DMS153 treated with DMSO at 0.1 percent for 48 hours (cell line): ENCODE data around the gene CST6.
"Not testable (repeated sequence)": the region's sequence is repeated elsewhere in the genome, so short reads cannot be mapped to it uniquely, and the experiment has no call there.

Experiments
- DNase-seq: peaks from one replicate; lab custom pipeline; 2025; ENCODE audit not compliant: unreplicated experiment; lab: John Stamatoyannopoulos, UW

Gene CST6

DNA sequence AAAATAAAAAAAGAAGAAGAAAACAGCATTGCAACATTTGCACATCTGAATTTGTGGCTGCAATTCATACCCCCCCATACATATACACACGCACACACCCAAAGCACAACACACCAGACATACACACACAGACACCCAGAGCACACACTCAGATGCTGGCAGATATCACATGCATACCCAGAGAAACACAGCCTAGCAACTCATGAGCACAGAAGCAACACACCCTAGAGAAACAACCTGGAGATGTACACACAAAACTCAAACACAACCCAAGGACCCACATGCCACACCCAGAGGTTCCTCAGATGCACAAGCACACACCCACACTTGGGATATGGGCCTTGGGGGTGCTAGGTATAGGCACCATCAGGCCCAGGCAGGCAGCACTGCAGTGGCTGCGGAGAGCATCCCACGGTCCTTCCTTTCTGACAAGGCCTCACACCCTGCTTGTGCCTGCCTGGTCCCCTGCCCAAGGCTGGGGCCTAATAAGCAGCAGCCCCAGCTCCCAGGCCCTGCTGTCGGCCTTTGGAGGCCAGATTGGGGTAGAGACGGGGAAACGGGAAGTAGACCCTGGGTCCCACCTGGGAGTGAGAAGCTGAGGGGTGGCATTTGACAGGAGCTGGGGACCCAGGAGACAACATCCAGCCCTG is 3.1 kb downstream of the CST6 start:
- DNase-seq, result no peak

DNA sequence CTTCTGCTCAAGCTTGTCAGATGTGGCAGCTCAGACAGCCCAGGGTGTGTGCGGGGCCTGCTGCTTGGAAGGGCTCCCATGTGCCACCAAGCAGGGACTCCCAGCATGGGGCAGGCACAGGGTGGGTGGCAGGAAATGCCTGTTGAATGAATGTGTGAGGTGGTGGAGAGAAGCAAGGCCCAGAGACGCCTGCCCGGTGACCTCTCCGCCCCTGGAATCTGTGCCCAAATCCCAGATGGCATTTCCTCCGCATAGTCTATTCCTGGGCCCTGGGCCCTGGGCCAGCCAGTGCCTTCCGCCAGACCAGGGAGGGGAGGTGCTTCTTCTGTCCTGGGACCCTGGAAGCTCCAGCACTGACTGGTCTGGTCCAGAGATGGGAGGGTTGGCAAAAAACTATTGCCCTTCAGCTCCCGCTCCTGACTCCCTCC is 3.7 kb downstream of the CST6 start:
- DNase-seq, result no peak

DNA sequence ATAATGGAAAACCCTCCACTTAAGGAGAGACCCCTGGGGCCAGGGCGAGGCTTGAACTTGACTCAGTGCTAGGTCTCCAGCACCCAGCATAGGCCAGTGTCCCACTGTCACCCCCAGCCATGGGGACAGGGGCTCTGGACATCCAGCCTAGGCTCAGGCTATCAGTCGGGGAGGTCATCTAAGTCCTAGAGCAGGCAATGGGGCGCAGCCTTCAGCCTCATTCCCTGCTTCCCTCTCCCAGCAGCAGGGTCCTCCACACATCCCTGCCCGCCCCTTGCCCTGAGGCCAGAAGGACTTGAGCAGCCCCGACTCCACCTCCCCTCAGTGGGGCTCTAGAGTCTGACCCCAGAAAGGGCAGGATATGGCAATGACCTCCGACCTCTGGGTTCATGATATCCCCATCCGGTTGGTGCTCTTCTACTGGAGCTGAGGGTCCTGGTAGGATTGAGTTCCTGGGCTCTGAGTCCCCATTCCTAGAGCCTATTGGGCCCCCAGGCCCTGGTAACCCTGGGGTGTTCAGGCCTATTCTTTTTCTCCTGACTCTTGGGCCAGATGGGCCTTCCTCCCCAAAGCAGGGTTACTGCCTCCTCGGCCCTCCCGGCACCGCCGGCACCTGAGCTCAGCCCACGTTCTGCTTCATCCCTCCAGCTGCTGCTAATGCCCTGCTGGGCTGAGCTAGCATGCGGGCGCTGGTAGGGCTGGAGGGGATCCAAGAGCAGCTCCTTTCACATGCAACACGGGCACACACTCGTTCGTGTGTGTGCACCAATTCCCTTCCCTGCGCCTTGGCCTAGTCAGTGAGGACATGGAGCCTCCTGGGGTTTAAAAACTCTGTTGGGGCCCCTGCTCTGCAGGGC is 4.4 kb downstream of the CST6 start:
- DNase-seq, result no peak

DNA sequence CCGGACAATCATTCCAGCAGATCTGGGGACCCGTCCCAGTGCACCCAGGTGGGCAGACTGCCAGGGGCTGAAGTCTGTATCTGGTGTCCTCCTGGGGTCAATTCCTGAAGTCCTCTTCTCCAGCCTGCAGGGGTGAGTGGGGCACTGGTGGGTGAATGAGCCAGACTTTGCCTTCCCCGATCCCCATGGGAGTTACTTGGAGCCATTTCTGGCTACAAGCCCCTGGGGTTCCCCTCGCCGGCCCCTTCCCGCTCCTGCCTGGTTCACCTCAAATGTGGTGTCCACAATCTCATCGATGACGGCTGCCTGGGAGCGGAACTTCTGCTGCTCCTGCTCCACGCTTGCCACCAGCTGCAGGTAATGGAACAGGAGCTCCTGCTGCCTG is 5.0 kb downstream of the CST6 start:
- no peak for DNase-seq

DNA sequence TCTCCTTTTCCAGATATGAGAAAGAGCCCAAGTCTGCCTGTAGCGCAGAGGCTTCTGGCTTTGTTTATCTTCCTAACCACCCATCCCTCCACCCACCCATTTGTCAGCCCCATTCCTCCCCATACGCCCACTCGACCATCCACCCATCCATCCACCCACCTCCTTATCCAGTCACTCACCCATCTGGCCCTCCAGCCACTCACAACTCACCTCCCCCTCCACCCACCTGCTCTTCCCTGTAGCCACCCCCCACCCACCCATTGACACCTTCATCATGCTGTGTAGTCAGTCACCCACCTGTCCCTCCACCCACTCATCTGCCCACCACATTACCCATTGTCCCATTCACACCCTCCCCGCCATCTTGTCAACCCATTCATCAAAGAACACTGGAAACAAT is 5.5 kb downstream of the CST6 start:
- DNase-seq, result no peak

DNA sequence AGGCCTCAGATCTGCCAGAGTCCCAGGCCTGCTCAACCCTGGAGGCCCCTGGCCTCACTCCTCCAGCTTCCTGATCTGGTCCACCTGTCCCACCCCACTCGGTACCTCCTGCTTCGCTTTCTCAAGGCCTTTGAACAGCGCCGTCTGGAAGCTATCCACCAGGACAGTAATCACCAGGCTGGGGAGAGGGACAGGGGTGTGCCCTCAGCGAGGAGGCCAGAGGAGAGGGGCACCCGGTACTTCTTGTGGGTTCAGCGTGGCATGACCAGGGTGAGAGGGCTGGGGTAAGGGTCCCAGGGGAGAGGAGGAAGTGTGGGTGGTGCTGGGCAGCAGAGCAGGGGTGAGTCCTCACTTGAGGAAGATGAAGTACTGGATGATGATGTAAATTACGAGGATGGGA is 8.4 kb downstream of the CST6 start:
- no peak for DNase-seq

DNA sequence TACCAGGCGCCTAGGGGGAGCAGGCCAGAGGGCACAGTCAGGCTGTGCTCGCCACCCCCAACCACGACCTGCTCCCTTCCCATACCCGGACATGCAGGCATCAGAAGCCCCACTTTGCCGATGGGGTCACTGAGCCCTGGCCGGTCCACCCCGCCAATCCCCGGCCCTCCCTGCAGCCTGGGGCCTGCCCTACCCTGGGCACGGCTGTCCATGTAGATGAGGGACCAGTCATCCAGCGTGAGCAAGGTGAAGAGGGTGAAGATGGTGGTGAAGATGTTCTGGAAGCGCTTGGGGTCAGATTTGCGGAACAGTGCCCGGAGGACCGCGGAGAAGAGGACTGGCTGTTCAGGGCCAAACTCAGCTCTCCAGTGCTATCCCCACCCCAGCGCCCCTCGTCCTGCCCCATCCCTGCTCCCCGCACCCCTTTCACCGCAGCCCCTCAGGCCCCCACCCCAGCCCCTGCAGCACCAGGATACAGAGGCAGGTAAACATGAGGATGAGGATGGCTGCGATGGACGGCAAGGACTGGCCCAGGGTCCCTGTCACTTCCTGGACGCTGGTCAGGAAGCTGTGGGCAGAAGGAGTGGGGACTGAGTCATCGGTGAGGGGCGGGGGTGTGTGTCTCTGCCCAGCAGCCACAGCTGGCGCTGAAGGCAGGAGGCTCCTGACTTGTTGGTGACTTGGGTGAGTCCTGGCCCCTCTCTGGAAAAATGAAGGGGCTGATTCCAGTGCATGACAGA is 9.0 kb downstream of the CST6 start:
- no peak for DNase-seq

DNA sequence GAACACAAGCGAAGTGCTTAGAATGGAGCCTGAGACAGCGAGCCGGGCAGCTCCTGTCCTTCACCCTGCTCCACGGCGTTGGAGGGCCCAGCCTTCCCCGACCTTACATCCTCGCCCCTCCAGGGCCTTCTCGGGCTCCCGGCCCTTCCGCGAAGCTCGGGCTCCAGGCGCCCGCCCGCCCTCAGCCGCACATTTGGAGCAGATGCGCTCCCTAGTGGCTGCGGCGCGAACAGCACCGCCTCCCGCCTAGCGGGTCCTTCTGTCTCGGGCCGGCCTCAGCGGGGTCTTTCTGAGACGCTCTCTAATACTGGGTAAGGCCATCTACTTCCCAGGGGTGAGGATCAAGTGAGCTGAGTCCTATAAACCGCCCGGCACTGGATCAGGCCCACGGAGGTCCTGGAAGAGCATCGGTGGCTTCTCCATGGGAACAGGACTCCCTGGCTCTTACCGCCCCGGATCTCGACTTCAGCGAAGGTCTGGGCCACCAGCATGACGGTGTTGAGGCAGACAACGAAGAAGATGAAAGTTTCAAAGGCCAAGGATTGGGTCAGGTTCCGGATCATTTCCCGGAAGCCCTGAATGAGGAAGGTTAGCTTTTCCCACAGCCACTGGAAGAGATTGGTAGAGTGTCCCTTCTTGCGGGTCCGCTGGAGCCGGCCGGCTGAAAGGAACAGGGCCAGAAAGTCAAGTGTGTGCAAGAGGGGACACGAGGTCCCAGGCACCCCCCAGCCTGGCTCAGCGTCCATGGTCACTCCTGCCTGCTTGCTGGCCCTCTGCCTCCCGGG is 10.8 kb downstream of the CST6 start:
- peak; percentile 10 for DNase-seq

DNA sequence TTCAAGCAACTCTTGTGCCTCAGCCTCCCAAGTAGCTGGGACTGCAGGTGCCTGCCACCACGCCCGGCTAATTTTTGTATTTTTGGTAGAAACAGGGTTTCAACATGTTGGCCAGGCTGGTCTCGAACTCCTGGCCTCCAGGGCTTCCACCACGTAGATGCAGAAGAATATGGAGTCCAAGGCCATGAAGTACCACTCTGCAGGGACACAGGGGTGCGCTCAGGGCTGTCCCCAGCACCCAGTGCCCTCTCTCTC is 11.3 kb downstream of the CST6 start:
- not testable (repeated sequence) for DNase-seq

DNA sequence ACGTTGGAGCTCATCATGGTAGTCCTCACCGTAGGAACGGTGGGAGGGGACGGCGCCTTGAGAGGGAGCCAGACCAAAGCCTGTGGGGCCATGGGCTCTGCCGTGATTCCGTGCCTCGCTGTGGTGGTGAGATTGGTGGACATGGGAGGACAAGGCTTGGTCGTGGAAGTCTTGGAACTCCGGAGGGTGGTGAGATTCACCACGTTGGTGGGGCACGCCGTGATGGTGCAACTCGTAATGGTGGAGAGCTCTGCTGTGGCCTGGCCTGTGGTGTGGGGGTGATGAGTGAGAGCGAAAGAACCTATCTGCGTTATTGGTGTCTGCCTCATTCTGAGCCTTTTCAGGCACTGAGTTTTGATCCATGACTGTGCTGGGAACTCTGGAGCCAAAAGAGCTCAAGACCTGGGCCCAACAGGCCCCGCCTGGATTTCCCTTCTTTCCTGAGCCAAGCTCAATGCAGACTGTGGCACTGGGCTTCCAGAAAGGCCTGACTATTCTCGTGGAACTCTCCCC is 14.3 kb downstream of the CST6 start, which contains the start of gene CATSPER1:
CATSPER1 (minus strand) TSS at position 463 of the 513 bp plus-strand sequence; CDS start at position 363, 100 bp downstream.
- DNase-seq, result no peak

DNA sequence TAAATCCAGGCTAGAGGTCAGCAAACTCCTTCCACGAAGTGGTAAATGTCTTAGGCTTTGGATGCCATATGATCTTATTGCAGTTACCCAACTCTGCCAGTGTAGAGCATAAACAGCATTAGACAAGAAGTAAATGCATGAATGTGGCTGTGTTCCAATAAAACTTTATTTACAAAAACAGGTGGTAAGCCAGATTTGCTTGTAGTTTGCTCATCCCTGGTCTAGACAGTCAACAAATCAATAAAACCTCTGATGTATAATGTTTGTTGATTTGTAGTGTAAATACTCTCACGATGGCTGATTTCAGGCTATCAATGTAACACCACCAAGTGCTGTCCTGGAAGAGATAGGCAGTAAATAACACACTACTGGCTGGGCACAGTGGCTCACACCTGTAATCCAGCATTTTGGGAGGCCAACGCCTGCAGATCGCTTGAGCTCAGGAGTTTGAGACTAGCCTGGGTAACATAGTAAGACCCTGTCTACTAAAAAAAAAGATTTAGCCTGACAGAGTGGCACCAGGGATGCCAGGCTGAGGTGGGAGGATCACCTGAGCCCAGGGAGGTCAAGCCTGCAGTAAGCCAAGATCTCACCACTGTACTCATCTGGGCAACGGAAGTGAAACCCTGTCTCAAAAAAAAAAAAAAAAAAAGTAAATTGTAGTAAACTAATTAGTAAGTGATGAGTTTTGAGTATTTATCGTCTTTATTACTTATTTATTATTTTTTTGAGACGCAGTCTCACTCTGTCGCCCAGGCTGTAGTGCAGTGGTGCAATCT is 21.3 kb downstream of the CST6 start:
- no peak for DNase-seq

DNA sequence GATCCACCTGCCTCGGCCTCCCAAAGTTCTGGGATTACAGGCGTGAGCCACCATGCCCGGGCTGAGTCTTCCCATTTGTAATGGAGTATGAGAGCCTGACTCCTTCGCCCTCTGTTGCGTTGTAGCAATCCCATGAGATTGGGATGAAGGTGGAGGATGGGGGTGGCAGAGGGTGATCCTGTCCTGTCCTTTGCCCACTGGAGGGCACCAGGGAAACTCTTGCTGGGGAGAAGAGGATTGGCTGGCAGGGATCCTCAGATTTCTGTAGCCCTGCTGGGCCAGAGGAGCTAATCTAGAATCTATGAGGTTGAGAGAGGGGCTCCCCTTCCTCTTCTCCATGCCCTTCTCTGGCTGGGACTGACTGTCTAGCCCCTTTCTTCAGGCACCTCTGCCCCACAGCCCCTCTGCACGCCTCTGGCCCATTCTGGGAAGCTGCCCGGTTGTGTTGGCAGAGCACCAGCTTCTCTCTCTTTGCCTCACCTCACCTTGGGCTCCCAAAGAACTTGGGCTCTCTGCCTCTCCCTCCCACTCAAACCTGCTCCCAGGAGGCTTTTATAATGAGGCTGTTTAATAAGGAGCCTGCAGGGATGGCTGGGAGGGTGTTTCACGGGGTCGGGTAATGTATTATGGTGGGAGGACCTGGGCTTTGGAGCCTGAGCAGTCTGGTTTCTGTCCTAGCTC is 24.0 kb downstream of the CST6 start:
- DNase-seq, result no peak

DNA sequence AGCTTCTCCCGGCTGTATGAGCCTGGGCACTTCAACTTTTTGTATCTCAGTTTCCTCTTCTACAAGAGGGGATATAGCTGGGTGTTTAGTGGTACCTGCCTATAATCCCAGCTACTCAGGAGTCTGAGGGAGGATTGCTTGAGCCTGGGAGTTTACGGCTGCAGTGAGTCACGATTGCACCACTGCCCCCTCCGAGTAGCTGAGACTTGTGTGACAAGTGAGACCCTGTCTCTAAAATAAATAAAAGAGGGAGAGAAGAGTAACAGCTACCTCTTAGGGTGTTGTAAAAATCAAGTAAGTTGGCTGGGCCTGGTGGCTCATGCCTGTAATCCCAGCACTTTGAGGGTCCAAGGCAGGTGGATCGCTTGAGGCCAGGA is 24.5 kb downstream of the CST6 start:
- DNase-seq, result no peak

DNA sequence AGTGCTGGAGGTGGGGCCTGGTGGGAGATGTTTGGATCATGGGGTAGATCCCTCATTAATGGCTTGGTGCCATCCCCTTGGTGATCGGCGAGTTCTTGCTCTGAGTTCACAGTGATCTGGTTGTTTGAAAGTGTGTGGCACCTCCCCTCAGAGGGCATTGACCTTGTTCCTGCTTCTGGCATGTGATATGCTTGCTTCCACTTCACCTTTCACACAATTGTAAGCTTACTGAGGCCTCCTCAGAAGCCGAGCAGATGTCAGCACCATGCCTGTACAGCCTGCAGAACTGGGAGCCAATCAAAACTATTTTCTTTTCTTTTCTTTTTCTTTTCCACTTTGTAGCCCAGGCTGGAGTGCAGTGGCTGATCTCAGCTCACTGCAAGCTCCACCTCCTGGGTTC is 25.5 kb downstream of the CST6 start:
- DNase-seq, result no peak

DNA sequence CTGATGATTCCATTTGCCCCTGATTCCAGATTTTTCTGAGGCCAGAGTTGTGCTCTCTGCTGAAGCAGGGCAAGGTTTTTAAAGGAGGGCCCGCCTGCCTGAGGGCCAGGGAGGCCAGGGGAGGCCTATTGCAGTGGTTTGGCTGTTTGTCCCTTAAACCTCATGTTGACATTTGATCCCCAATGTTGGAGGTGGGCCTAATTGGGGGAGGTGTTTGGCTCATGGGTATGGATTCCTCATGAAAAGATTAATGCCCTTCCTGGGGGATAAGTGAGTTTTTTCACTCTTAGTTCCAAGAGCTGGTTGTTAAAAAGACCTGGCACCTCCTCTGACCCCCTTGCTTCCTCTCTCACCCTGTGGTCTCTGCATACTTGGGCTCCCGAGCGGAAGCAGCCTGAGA is 28.0 kb downstream of the CST6 start:
- no peak for DNase-seq

DNA sequence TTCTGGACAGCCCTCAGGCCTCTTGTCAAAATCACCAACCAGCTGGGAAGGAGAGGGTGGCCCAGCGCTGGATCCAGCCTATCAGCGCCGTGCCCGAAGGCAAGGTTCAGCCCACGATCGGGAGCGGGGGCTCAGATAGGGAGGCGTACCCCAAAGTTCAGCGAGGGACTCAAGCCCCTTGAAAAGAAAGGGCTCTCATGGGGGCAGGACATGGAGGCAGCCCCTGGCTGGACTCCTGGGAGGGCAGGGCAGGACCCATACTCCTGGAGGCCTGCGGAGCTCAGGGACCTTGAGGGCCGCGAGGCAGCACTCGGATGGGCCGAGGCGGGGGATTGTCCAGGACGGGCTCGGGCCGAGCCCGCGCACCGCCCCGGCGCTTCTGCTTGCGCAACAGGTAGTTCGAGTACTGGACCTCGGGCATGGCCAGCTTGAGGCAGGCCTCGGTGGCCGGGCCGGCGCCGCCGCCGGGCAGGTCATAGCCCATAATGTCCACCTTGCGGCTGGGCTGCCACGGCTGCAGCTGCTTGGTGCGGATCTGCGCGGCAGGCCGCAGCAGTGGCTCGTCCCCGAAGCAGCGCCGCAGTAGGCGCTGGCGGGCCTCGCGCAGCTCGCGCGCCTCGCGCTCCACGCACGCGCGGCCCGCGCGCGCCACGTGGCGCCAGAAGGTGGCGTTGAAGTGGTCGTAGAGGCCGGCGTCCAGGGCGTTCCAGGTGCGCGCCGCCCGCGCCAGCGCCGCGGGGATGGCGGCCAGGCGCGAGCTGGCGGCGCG is 30.6 kb downstream of the CST6 start:
- DNase-seq, result no peak

DNA sequence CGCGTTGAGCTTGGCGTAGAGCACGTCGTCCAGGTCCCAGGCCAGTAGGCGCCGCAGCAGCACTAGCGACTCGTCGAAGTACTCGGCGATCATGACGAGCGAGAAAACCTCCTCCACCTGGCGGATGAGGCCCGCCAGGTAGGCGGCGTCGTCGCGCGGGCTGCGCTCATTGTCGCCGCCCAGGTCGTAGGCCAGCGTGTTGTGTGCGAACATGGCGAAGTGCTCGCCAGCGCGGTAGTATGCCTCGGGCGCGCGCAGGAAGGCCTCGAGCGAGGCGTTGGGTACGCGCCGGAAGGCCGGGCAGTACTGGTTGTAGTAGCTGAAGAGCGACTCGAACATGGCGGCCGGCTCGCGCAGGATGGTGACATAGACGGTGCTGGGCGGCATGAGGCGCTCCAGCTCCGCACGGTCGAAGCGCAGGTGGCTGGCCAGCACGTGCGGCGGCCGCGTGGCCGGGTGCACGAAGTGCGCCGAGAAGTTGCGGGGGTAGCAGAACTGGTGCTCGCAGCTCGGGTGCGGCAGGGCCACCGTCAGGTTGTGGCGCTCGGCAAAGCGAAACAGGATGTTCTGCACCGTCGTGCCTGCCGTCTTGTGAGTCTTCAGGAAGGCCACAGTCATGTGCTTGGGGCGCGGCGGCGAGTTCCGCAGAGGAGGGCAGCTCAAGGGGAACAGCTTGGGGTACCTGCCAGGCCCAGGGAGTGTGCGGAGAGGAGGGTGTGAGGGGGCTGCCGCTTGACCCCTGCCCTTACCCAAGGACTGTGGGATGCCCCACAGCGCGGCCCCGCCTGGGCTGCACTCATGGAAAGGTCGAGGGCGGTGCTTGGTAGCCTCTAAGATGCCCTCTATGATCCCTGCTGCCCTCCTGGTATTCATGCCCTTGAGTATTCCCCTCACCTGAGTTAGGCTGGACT is 31.4 kb downstream of the CST6 start:
- DNase-seq, result no peak

DNA sequence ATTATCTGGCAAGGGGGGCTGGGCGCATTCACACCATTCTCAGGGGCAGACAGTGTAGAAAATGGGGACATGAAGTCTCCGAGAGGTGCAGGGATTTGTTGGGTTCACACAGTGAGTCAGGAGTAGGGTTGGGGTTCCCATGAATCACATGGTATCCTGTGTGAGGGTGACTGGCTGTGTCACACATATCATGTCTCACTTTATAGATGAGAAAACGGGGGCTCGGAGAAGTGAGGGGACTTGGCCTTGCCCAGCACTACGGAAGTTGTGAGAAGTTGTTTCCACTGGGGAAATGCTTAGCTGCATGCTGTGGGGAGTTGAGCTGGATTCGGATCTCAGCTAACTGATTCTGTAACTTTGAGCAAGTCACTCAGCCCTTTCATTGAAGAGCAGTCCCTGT is 32.9 kb downstream of the CST6 start:
- DNase-seq, result no peak
